Measurements from ENCODE around the gene DIAPH1.

DIAPH1 gene

DNA sequence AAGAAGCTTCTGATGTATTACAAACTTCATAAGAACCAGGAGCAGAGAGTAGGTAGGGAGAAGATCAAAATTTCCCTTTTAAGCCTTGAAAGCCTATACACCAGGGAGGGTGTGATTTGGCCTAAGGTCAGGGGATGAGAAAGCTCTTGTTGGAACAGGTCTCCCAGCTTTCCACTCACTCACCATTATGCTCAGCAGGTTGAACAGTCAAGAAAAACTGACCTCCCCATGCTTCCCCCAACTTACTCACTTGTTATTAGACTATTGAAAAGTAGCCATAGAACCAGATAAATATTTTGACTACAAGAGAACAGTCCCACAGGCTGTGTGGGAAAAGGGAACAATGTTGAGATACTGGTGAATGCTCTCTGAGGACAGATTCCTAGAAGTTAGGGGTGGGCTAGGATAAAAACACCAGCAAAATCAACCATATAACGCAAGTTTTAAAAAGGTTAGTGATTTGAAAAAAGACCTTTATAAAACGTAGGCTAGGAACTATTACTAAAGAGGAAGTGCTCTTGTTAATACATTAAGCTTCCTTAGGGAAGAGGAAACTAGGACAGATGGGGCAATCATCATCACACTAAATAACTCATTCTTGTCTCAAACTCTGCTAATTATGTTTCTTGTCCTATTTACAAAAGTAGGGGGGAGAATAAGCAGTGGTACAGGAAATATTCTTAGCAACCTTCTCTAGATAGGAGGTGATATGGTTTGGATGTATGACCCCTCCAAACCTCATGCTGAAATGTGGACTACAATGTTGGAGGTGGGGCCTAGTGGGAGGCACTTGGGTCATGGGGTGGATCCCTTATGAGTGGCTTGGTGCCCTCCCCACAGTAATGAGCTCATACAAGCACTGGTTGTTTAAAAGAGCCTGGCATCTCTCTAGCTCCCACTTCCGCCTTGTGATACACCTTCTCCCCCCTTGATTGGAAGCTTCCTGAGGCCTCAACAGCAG is 98.9 kb downstream of the DIAPH1 start:
- DNase-seq, result no peak

DNA sequence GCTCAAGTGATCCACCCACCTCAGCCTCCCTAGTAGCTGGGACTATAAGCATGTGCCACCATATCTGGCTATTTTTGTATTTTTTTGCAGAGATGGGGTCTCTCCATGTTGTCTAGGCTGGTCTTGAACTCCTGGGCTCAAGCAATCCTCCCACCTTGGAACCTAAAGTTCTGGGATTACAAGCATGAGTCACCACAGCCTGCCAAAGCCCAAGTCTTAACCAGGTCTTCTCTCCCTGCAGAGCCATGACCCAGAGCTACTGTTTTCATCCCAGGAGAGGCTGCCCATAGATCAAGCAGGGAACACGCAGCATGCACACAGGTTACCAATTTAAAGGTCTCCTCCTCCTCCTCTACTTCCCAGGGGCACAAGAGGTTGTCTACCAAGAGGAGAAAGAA is 100.2 kb downstream of the DIAPH1 start:
- DNase-seq, result no peak

DNA sequence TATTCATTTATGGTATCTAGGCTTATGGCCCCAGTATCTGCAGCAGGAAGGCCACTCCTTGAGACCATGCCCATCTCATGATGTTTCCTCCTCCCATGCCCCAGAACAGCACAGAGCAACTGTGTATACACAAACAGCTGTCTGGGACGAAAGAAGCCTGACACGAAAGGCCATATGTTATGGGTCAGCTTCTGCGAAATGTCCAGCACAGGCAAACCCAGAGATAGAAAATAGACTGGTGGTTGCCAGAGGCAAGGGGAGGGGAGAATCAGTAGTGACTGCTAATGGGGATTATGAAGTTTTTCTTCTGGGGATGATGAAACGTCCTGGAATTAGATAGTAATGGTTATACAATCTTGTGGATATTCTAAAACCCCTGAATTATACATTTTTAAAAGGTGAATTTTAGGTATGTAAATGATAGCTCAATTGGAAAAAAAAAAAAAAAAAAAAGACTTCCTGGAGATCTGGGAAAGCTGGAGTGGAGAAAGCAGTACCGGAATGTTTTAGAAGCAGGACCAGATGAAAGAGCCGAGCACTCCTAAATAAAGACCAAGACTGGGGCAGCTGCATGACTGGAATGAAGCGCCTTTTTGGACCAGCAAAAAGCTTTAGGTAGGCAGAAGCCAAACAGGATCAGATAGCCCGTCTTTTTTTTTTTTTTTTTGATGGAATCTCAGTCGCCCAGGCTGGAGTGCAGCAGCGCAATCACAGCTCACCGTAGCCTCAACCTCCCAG is 100.8 kb downstream of the DIAPH1 start:
- no peak for DNase-seq

DNA sequence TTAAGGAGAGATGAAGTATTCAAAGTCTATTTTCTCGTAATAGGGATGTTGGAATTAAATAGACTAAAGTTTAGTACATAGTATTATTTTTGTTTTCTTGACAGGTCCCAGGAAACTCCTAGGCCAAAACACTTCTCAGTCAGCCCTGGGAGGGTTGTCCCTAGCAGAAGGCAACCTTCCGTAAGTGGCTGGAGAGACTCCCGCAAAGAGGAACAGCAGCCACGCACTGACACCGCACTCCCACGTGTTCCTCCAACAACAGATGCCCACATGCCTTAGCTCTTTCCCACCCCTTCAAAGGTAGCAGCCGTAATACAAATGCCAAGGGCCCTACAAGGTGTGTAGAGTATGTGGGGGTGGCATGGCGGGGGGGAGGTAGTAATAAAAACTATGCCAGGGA is 101.5 kb downstream of the DIAPH1 start:
- no peak for DNase-seq

- DNase-seq, result no peak
These were observed 102.2 kb downstream of the DIAPH1 start for GRCh38 chr5:141516672-141517025.

- no peak for DNase-seq
These were observed 102.7 kb downstream of the DIAPH1 start for GRCh38 chr5:141515946-141516671.

- no peak for DNase-seq
These were observed 103.7 kb downstream of the DIAPH1 start for GRCh38 chr5:141515141-141515540.

GRCh38 chr5:141514330-141515133 is 104.3 kb downstream of the DIAPH1 start:
- peak in 1 of 14 donors; percentile 82 for DNase-seq

DNA sequence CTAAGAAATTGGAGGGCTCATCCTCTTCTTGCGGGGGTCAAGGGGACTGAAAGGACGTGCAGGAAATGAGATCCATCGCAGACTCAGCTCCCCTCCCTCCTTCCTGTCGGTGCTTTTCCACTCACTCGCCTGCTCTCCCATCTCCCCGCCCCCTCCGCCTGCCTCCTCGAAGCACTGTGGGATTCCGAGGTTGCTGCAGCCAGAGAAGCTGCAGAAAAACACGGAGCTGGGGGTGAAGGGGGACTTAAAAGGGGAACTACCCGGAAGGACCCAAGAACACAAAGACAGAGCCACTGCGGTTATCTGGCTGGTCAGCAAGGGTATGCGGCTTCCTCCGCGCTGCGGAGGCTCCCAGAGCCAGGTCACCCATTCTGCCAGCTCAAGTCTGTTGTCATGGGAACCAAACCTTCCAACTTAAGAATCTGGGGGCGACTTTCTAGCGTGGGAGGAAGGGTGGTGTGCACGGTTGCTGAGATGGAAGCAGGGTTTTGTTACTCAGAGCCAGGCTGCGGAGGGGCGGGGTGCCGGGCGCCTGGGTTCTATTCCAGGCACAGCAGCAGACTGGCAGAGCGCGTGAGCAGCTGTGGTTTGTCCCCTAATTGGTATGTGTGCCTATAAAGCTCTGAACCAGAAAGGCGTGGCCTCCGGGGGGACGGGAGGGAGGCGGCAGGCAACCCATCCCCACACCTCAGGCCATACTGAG is 105.0 kb downstream of the DIAPH1 start:
- peak in 11 of 14 donors; percentile 45 to 93 (median 75) for DNase-seq

DNA sequence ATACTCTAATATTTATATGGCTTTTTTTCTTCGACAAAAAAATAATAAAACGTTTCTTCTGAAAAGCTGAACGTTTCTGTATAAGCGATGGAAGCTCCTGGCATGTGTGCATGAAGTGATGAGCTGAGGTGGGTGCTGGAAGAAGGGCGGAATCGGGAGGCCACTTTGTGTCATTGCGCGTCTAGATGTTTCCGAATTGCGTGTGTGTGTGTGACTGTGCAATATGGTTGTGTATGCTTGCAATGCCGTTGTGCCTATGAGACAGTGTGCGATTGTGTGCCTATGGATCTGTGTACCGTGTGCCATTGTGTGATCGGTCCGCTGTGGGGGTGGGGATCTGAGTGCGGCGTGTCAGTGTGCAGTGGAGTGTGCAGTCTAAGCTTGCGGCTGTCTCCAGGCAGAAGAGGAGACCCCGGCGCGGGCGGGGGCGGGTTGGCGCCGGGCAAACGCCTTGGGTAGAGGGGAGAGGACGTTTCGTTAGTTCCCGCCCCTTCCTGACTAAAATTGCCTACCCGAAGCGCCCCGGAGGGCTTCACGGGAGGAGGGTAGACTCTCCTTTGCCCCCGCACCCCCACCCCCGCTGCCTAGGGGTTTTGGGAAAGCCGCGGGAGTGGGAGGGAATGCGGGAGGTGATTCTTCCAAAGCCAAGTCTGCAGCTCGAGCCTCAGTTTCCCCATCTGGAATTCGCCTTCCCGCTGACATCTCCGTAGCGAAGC is 105.7 kb downstream of the DIAPH1 start:
- DNase-seq, result peak in 3 of 14 donors; percentile 34 to 69 (median 41)

DNA sequence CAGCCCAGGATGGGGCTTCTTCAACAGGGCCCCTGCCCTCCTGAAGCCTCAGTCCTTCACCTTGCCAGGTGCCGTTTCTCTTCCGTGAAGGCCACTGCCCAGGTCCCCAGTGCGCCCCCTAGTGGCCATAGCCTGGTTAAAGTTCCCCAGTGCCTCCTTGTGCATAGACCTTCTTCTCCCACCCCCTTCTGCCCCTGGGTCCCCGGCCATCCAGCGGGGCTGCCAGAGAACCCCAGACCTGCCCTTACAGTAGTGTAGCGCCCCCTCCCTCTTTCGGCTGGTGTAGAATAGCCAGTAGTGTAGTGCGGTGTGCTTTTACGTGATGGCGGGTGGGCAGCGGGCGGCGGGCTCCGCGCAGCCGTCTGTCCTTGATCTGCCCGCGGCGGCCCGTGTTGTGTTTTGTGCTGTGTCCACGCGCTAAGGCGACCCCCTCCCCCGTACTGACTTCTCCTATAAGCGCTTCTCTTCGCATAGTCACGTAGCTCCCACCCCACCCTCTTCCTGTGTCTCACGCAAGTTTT is 106.3 kb downstream of the DIAPH1 start:
- peak in 11 of 14 donors; percentile 12 to 76 (median 53) for DNase-seq

DNA sequence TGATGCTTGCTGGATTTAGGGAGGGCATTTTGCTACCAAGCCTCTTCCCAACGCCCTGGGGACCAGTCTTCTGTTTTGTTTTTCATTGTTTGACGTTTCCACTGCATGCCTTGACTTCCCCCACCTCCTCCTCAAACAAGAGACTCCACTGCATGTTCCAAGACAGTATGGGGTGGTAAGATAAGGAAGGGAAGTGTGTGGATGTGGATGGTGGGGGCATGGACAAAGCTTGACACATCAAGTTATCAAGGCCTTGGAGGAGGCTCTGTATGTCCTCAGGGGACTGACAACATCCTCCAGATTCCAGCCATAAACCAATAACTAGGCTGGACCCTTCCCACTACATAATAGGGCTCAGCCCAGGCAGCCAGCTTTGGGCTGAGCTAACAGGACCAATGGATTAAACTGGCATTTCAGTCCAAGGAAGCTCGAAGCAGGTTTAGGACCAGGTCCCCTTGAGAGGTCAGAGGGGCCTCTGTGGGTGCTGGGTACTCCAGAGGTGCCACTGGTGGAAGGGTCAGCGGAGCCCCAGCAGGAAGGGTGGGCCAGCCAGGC is 107.0 kb downstream of the DIAPH1 start:
- no peak for DNase-seq

- no peak for DNase-seq
These were observed 107.8 kb downstream of the DIAPH1 start for GRCh38 chr5:141510850-141511601.

GRCh38 chr5:141510160-141510559 is 108.6 kb downstream of the DIAPH1 start:
- no peak for DNase-seq

- DNase-seq, result peak in 7 of 14 donors; percentile 26 to 86 (median 51)
These were observed 109.8 kb downstream of the DIAPH1 start for GRCh38 chr5:141508798-141509611.

DNA sequence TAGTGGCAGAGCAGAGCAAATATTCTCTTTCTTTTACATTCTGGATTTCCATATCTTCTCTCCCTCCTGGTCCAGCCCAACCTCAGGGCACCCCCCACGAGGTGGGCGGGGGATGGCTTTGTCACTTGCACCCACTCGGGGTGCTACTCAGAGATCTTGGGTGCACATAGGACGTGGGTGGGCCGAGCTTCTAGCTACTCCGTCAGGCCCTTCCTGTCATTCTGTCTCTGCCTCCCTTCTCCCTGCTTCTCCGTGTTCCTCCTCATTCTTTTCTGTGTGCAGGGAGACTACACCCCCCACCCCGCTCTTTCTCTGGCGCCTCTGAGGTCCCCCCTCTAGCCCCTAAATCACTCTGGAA is 110.4 kb downstream of the DIAPH1 start:
- DNase-seq, result peak in 1 of 14 donors; percentile 50

DNA sequence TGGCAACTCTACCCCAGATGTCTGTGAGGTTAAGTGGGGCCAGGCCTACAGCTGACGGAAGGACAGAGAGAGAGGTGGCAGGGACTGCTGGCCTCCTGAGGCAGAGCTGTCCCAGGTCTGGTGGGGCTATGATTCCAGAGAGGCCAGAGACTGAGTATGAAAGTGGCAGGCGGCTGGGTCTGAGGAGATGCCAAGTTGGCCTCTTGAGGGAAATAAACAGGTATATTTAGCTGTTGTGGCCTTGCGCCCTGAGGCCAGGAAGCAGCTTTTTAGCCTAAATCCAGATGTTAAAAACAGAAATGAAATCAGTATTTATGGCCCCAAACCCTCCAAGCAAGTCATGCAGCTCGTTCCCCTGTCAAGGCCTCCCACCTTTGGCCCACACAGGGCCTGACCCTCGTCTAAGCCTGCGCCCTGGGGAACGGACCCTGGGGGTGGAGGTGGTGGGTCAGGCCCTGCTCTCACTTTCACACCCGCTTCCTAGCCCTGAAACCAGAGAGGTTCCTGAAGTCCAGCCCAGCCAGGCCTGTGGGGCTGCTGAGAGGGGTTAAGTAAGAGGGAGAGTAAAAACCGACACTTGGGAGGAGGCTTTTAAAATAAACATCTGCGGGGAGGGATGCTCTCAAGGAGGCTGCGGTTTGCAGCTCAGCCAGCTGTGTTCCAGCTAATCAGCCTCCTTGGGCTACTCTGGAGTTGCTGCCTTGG is 111.3 kb downstream of the DIAPH1 start:
- DNase-seq, result no peak

Data from C1 segment of cervical spinal cord (tissue), 14 donors.